Panc1 (cell line): Measurements from ENCODE around the gene SMOC2. TPM values are rescaled to one million over a fixed set of nuclear protein-coding genes. Genes with fewer than 3 reads are reported as not detected.

Experiments
- ATAC-seq: fragments of 200-7000 bp; cut with Tn5 transposase; 2 replicates; pipeline ENCODE4 v1.9.1; 2020; ENCODE audit warnings: mild to moderate bottlenecking, moderate library complexity
- BruUV-seq: library from RNA; stranded (reverse); fragments of 400-500 nt; replicated peaks from 2 replicates; lab custom pipeline; 2021; lab: Mats Ljungman, UMichigan
- CTCF ChIA-PET: fragments of 300-600 bp; sonication (Branson Sonifier 250); formaldehyde crosslinking; loops from one replicate; lab custom pipeline; 2022; ENCODE audit warnings: antibody characterized with exemption; lab: Charles Lee
- POLR2A ChIA-PET: fragments of 300-600 bp; sonication (Branson Sonifier 250); formaldehyde crosslinking; loops from one replicate; lab custom pipeline; 2022; ENCODE audit warnings: antibody characterized with exemption; lab: Charles Lee
- DNase-seq: peaks from one replicate; pipeline ENCODE4 v3.0.0-alpha.2; 2010; ENCODE audit warnings: low read depth, low spot score
- H3K27ac ChIP-seq: 2 replicates; pipeline ENCODE4 v1.5.1; 2011; ENCODE audit warnings: mild to moderate bottlenecking, low read length, inconsistent platforms
- H3K27me3 ChIP-seq: fragments of 200-500 bp; sonication (Bioruptor generic); 2 replicates; pipeline ENCODE4 v1.6.0; 2014; ENCODE audit warnings: low read length, inconsistent platforms; ENCODE audit not compliant: control insufficient read depth, insufficient read depth
- H3K36me3 ChIP-seq: fragments of 200-500 bp; sonication (Bioruptor generic); 2 replicates; pipeline ENCODE4 v1.5.1; 2014; ENCODE audit warnings: inconsistent platforms, mild to moderate bottlenecking, low read length, moderate library complexity; ENCODE audit not compliant: control insufficient read depth, insufficient read depth
- H3K4me1 ChIP-seq: 2 replicates; pipeline ENCODE4 v1.5.1; 2011; ENCODE audit warnings: inconsistent platforms, mild to moderate bottlenecking, low read length, moderate library complexity; ENCODE audit not compliant: control insufficient read depth, insufficient read depth
- H3K4me3 ChIP-seq, 2 experiments: 2 replicates each; pipeline ENCODE4 v1.5.1; 2011 to 2012; ENCODE audit warnings: low read depth in 2 of 2, low read length in 2 of 2, mild to moderate bottlenecking in 2 of 2, inconsistent platforms in 1 of 2, moderate library complexity in 1 of 2
- H3K9me3 ChIP-seq: fragments of 200-500 bp; sonication (Bioruptor generic); 2 replicates; pipeline ENCODE4 v1.5.1; 2014; ENCODE audit warnings: low read depth, mild to moderate bottlenecking, inconsistent platforms, low read length, moderate library complexity; ENCODE audit not compliant: control insufficient read depth, insufficient read depth
- CTCF ChIP-seq: fragments of 450-650 bp; IDR thresholded peaks from 2 replicates; pipeline ENCODE4 v1.5.1; 2017; ENCODE audit warnings: mild to moderate bottlenecking
- POLR2AphosphoS5 ChIP-seq: IDR thresholded peaks from 2 replicates; pipeline ENCODE4 v1.6.1; 2012; ENCODE audit warnings: mild to moderate bottlenecking, low read depth, low read length, moderate library complexity
- REST ChIP-seq, 2 experiments: IDR thresholded peaks; 2 replicates each; pipeline ENCODE4 v1.6.1; 2011 to 2012; ENCODE audit warnings: low read depth in 2 of 2, control low read depth in 1 of 2, low read length in 1 of 2, mild to moderate bottlenecking in 1 of 2, moderate library complexity in 1 of 2; ENCODE audit not compliant: insufficient read depth in 1 of 2
- SIN3A ChIP-seq: IDR thresholded peaks from 2 replicates; pipeline ENCODE4 v1.6.1; 2012; ENCODE audit warnings: low read depth, mild to moderate bottlenecking, low read length, moderate library complexity, borderline replicate concordance; ENCODE audit not compliant: insufficient read depth
- TCF7L2 ChIP-seq: IDR thresholded peaks from 2 replicates; pipeline ENCODE4 v1.6.1; 2011; ENCODE audit warnings: mild to moderate bottlenecking, low read depth, low read length, inconsistent platforms
- in situ Hi-C: cut with HindIII; loops from 2 replicates; pipeline ENCODE4 v1.10.0; 2016; ENCODE audit warnings: low sequenced_read_pairs, low pct_unique_long_range_greater_than_20kb
- intact Hi-C: fragments of 100-400 bp; cut with micrococcal nuclease; formaldehyde crosslinking; loops from one replicate; pipeline ENCODE4 v1.10.0; 2022; ENCODE audit not compliant: unreplicated experiment
- total RNA-seq: library from RNA; stranded (reverse); gene quantifications from one replicate; pipeline ENCODE4 v1.2.1, GENCODE V29; 2021; ENCODE audit not compliant: unreplicated experiment

SMOC2 gene
- total RNA-seq, 1 experiment from 2014 or later: 0.13 TPM

- TF ChIP-seq POLR2AphosphoS5: no peak
- no peak for TF ChIP-seq CTCF
- no peak for TF ChIP-seq REST (IDR thresholded peaks at IDR 0.05; ENCODE audit: insufficient read depth in 1 of 2, low read depth in 2 of 2, low read length in 1 of 2)
- TF ChIP-seq TCF7L2: no peak
- TF ChIP-seq SIN3A: no peak
- no peak overlapping the region for H3K4me3 ChIP-seq
- no peak overlapping the region for H3K27ac ChIP-seq
- ChIA-PET CTCF (interaction anchor here (0.6 kb wide), 1 partner anchor 187 kb away, joined by 3 read pairs; no protein-coding TSS in a partner anchor), POLR2A (no interaction called here)
- ATAC-seq (no peak; the same call in 1 of the 2 replicates), DNase-seq (no peak)
- H3K4me1 ChIP-seq: no peaks in the 10 kb centered on the region
- no TSS peak for BruUV-seq
- no peaks in the 10 kb centered on the region for H3K9me3 ChIP-seq
- peaks cover 28% of the 10 kb centered on the region for H3K27me3 ChIP-seq
- H3K36me3 ChIP-seq: no peaks in the 10 kb centered on the region
- intact Hi-C loops (no loop called here), in situ Hi-C loops (no loop called here)
These were observed 157.5 kb downstream of the SMOC2 start for GRCh38 chr6:168598251-168599117.

- H3K27ac ChIP-seq: no peak overlapping the region
- TF ChIP-seq REST (IDR thresholded peaks at IDR 0.05; ENCODE audit: insufficient read depth in 1 of 2, low read depth in 2 of 2, low read length in 1 of 2) (no peak), SIN3A (no peak), CTCF (no peak), POLR2AphosphoS5 (no peak), TCF7L2 (no peak)
- ChIA-PET CTCF (interaction anchor here (0.6 kb wide), 1 partner anchor 188 kb away, joined by 3 read pairs; no protein-coding TSS in a partner anchor), POLR2A (no interaction called here)
- no peaks in the 10 kb centered on the region for H3K36me3 ChIP-seq
- BruUV-seq: no TSS peak
- ATAC-seq (no peak), DNase-seq (no peak)
- no peaks in the 10 kb centered on the region for H3K4me1 ChIP-seq
- in situ Hi-C loops (no loop called here), intact Hi-C loops (no loop called here)
- peaks cover 34% of the 10 kb centered on the region for H3K27me3 ChIP-seq
- H3K9me3 ChIP-seq: no peaks in the 10 kb centered on the region
- H3K4me3 ChIP-seq: no peak overlapping the region
These were observed 158.1 kb downstream of the SMOC2 start for GRCh38 chr6:168599118-168599494.
